Fibroblast of pulmonary artery (primary cell): ENCODE results near the gene EID2B.

Experiments
- DNase-seq: peaks from one replicate; pipeline ENCODE4 v3.0.0-alpha.2; 2010; ENCODE audit warnings: low read depth
- H3K4me3 ChIP-seq: replicated peaks from 2 replicates; pipeline ENCODE4 v1.5.1; 2011; ENCODE audit warnings: low read depth, mild to moderate bottlenecking, control low read depth, low read length, moderate library complexity
- CTCF ChIP-seq: IDR thresholded peaks from 2 replicates; pipeline ENCODE4 v1.5.1; 2011; ENCODE audit warnings: mild to moderate bottlenecking, control low read depth, low read length, inconsistent platforms; ENCODE audit errors: missing control alignments

Gene EID2B

GRCh38 chr19:39539165-39539517, 6.5 kb upstream of the EID2B start:
- DNase-seq, result peak; percentile 46
- H3K4me3 ChIP-seq, result peak overlapping the region; percentile 88
- no peak for TF ChIP-seq CTCF

GRCh38 chr19:39533791-39534190, 1.1 kb upstream of the EID2B start:
- no peak for DNase-seq
- TF ChIP-seq CTCF, result no peak
- H3K4me3 ChIP-seq, result no peak overlapping the region

GRCh38 chr19:39533003-39533512, 406 bp upstream of the EID2B start:
- DNase-seq, result no peak
- TF ChIP-seq CTCF, result no peak
- no peak overlapping the region for H3K4me3 ChIP-seq

GRCh38 chr19:39531834-39532232, 819 bp downstream of the EID2B start:
- no peak for TF ChIP-seq CTCF
- H3K4me3 ChIP-seq, result peak overlapping the region; percentile 88
- DNase-seq, result no peak

GRCh38 chr19:39525205-39525604, 7.4 kb downstream of the EID2B start:
- no peak overlapping the region for H3K4me3 ChIP-seq
- no peak for TF ChIP-seq CTCF
- no peak for DNase-seq

GRCh38 chr19:39524495-39524894, 8.2 kb downstream of the EID2B start:
- TF ChIP-seq CTCF, result no peak
- no peak for DNase-seq
- no peak overlapping the region for H3K4me3 ChIP-seq
